ENCODE measurements around the gene FFAR4.

The FFAR4 gene

GRCh38 chr10:93620925-93621324 lies 54.5 kb downstream of the FFAR4 start:
- TF ChIP-seq, protein P1, sequence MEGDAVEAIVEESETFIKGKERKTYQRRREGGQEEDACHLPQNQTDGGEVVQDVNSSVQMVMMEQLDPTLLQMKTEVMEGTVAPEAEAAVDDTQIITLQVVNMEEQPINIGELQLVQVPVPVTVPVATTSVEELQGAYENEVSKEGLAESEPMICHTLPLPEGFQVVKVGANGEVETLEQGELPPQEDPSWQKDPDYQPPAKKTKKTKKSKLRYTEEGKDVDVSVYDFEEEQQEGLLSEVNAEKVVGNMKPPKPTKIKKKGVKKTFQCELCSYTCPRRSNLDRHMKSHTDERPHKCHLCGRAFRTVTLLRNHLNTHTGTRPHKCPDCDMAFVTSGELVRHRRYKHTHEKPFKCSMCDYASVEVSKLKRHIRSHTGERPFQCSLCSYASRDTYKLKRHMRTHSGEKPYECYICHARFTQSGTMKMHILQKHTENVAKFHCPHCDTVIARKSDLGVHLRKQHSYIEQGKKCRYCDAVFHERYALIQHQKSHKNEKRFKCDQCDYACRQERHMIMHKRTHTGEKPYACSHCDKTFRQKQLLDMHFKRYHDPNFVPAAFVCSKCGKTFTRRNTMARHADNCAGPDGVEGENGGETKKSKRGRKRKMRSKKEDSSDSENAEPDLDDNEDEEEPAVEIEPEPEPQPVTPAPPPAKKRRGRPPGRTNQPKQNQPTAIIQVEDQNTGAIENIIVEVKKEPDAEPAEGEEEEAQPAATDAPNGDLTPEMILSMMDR (IDR thresholded peaks at IDR 0.05), result no peak

GRCh38 chr10:93622942-93623341 lies 56.5 kb downstream of the FFAR4 start:
- TF ChIP-seq, protein P1 (IDR thresholded peaks at IDR 0.05), result no peak

DNA sequence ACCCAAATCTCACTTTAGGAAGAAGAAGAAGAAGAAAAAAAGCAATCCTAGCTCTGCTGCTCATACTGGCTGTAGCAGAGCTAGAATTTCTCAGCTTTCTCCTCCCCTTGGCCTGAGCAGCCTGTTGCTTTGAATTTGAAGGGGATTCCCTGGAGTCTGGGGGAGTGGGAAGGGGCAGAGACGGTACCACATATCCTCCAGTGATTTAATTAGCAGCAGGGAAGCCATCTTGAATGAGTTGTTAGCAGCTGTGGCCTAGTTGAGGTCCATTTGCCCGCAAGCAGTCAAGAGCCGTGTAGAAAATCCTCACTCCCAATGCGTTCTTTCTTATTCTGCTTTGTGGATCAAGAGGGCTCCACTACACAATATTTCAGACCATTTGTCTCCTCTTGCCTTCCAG lies 62.4 kb downstream of the FFAR4 start:
- TF ChIP-seq, protein P1 (IDR thresholded peaks at IDR 0.05), result no peak

DNA sequence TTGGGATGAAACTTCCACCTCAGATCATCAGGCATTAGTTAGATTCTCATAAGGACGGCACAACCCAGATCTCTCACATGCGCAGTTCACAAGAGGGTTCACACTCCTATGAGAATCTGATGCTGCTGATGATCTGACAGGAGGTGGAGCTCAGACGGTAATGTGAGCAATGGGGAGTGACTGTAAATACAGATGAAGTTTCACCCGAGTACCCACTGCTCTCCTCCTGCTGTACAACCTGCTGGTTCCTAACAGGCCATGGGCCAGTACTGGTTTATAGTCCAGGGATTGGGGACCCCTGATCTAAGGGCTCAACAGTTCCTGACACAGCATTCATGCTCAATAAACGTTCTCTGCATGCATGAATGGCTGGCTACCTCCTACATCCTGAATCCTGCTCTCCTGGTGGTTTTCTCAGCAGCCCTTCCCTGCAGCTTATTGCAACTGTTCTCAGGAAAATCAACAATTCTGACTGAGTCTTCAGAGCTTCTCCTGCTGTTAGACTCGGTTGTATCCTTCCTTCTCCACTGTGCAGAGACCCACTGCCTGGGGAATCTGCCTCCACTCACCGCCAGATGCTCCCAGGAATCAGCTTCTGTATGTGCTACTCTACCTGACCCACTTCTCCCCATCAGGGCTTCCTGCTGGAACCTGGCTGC lies 63.3 kb downstream of the FFAR4 start:
- TF ChIP-seq, protein P1 (IDR thresholded peaks at IDR 0.05), result no peak

DNA sequence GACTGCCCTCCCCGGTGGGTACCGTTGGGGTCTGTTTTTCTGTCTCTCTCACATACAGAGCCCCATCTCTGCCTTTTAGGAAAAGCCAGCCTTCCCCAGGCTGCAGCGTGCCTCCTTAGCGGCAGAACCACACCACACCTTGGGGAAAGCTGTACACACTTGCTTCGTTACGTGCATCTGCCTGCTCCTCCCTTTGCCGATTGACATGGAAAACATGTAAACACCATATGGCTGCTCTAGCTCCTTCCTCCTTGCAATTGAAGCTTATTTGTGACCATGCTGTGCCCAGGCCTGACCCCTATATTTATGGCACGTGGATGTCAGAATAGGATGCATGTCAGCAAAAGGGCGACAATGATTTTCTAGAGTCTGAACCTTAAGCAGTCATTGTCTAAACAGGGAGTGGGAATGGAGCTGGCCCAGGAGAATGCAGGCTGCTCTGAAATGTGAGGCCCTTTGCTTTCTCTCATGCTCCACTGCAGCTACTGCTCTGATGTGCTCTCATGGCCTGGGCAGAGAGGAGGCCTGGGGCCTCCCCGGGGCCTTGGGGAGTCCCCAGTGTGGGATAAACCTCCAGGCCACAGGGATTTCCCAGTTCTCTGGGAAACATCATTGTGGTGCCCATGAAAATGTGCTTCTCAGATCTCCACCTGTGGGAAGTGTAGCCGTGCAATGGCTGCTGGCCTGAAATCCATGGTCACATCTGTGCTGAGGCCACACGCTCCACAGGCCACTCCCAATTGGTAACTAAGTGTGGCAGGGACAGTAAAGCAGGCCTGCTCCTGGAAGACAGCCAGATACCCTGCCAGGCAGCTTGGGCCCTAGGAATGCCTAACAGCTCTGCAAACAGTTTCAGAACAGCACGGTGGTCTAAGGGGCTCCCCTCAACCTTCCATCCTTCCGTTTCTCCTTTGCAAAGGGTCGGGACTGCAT lies 64.4 kb downstream of the FFAR4 start:
- TF ChIP-seq, protein P1 (IDR thresholded peaks at IDR 0.05), result no peak

Measured in LNCAP (cell line).